Endothelial cell (in vitro differentiated cells): ENCODE measurements around the gene BIRC7. TPM values are rescaled to one million over a fixed set of nuclear protein-coding genes. Genes with fewer than 3 reads are reported as not detected.

Experiments used
- DNase-seq: peaks from one replicate; pipeline ENCODE4 v3.0.0; 2021; ENCODE audit warnings: low spot score
- H3K27ac Mint-ChIP-seq: one replicate; pipeline ENCODE4 v1.8.0; 2021; ENCODE audit warnings: mixed read lengths, inconsistent platforms; ENCODE audit not compliant: unreplicated experiment
- H3K27me3 Mint-ChIP-seq: one replicate; pipeline ENCODE4 v1.8.0; 2021; ENCODE audit warnings: mild to moderate bottlenecking, moderate library complexity, mixed read lengths, inconsistent platforms; ENCODE audit not compliant: unreplicated experiment
- H3K36me3 Mint-ChIP-seq: one replicate; pipeline ENCODE4 v1.8.0; 2021; ENCODE audit warnings: mild to moderate bottlenecking, low read depth, mixed read lengths, inconsistent platforms; ENCODE audit not compliant: unreplicated experiment
- H3K4me1 Mint-ChIP-seq: one replicate; pipeline ENCODE4 v1.8.0; 2021; ENCODE audit warnings: mild to moderate bottlenecking, mixed read lengths, inconsistent platforms; ENCODE audit not compliant: unreplicated experiment
- H3K4me3 Mint-ChIP-seq: one replicate; pipeline ENCODE4 v1.8.0; 2021; ENCODE audit warnings: mild to moderate bottlenecking, mixed read lengths, inconsistent platforms; ENCODE audit not compliant: unreplicated experiment
- H3K9me3 Mint-ChIP-seq: one replicate; pipeline ENCODE4 v1.8.0; 2021; ENCODE audit warnings: mixed read lengths, inconsistent platforms; ENCODE audit not compliant: unreplicated experiment
- total RNA-seq: library from RNA; stranded (reverse); fragmentation: NEBNext Ultra II Directional; extraction: Animal tissue kit (Norgen Biotek cat#: 25700); gene quantifications from one replicate; pipeline ENCODE4 v1.2.1, GENCODE V29; 2021; ENCODE audit not compliant: unreplicated experiment
- TF ChIP-seq, protein P1 (sequence below): fragments of 200-600 bp; sonication (generic); IDR thresholded peaks from one replicate; pipeline ENCODE4 v1.5.0; 2021; ENCODE audit warnings: antibody characterized with exemption; ENCODE audit not compliant: unreplicated experiment

Gene BIRC7
- total RNA-seq, 1 donor from 2014 or later = not detected

DNA sequence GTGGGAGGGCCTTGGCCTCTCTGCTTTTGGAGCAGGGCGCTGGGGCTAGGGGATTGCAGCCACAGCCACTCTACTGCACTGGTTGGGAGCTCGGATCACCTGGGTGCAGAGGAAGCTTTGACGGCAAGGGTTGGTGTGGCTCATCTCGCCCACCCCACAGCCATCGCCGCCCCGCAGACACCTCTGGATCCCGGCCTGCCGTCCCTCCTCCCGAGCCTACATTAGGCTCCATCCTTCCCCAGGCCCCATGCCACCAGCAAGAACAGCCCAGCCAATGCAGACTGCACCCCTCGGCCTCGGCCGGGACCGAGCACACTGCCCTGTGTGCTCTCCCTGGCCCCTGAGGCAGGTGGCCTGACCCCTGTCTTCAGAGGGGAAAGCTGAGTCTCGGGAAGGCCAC lies 24.8 kb downstream of the BIRC7 start:
- Mint-ChIP-seq H3K4me1 (peaks cover 34% of the 10 kb centered on the region), H3K36me3 (peaks cover 13% of the 10 kb centered on the region), H3K4me3 (no peak overlapping the region), H3K9me3 (peaks cover 4% of the 10 kb centered on the region), H3K27me3 (peaks cover 2% of the 10 kb centered on the region), H3K27ac (no peak overlapping the region)
- DNase-seq = no peak
- TF ChIP-seq, protein P1, sequence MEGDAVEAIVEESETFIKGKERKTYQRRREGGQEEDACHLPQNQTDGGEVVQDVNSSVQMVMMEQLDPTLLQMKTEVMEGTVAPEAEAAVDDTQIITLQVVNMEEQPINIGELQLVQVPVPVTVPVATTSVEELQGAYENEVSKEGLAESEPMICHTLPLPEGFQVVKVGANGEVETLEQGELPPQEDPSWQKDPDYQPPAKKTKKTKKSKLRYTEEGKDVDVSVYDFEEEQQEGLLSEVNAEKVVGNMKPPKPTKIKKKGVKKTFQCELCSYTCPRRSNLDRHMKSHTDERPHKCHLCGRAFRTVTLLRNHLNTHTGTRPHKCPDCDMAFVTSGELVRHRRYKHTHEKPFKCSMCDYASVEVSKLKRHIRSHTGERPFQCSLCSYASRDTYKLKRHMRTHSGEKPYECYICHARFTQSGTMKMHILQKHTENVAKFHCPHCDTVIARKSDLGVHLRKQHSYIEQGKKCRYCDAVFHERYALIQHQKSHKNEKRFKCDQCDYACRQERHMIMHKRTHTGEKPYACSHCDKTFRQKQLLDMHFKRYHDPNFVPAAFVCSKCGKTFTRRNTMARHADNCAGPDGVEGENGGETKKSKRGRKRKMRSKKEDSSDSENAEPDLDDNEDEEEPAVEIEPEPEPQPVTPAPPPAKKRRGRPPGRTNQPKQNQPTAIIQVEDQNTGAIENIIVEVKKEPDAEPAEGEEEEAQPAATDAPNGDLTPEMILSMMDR = no peak

- H3K4me3 Mint-ChIP-seq = no peak overlapping the region
Observed at GRCh38 chr20:63261060-63261794, 25.5 kb downstream of the BIRC7 start.

DNA sequence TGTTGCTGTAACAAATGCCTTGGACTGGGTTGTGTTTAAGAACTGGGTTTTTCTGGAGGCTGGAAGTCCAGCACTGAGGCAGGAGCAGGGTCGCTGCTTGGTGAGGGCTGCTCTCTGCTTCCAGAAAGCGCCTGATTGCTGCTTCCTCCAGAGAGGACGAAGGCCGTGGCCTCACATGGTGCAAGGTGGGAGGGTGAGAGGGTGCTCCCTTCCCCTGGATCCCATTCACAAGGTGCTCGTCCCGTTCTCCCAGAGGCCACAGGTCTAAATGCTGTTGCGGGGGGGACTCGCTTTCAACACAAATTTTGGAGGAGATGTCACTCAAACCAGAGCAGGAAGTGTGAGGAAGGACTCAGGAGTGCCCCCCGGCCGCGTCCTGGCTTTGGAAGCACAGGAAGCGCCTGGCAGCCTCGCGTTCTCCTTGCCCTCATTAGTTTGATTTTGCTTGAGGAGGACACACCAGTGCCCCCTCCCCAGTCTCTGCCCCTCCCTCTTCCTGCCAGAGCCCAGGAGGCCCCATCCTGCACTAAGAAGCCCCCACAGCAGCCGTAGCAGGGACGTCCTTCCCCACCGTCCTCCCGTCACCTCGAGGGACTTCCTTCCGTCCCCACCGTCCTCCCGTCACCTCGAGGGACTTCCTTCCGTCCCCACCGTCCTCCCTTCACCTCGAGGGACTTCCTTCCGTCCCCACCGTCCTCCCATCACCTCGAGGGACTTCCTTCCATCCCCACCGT lies 26.3 kb downstream of the BIRC7 start:
- TF ChIP-seq, protein P1 = no peak
- no peak overlapping the region for H3K27ac Mint-ChIP-seq
- peaks cover 4% of the 10 kb centered on the region for H3K27me3 Mint-ChIP-seq
- DNase-seq = no peak
- peaks cover 8% of the 10 kb centered on the region for H3K36me3 Mint-ChIP-seq
- H3K9me3 Mint-ChIP-seq = peaks cover 4% of the 10 kb centered on the region
- H3K4me1 Mint-ChIP-seq = peaks cover 31% of the 10 kb centered on the region
- no peak overlapping the region for H3K4me3 Mint-ChIP-seq

More at GRCh38 chr20:63261060-63261794, 25.5 kb downstream of the BIRC7 start:
- H3K4me1 Mint-ChIP-seq = peaks cover 32% of the 10 kb centered on the region
- H3K9me3 Mint-ChIP-seq = peaks cover 4% of the 10 kb centered on the region
- no peak overlapping the region for H3K27ac Mint-ChIP-seq
- peaks cover 11% of the 10 kb centered on the region for H3K36me3 Mint-ChIP-seq
- H3K27me3 Mint-ChIP-seq = peaks cover 2% of the 10 kb centered on the region
- TF ChIP-seq, protein P1 = no peak
- DNase-seq = no peak

DNA sequence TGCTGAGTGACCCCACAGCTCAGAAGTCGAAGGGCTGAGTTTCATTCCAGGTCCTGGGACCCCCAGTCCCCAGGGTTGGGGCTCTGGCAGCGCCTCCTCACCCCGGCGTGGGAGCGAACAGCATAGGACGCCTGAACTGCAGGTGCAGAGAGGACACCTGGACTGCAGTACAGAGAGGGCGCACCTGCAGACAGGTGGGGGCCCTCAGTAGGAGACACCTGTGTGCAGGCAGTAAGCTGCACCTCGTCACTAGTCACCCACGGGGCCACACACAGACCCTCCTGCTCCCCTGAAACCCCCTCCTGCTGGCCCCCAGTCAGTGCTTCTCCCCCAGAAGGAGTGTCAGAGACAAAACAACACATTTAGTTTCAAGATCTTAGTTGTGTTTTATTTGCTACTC lies 27.1 kb downstream of the BIRC7 start:
- Mint-ChIP-seq H3K4me1 (peaks cover 23% of the 10 kb centered on the region), H3K27me3 (peaks cover 5% of the 10 kb centered on the region), H3K36me3 (no peaks in the 10 kb centered on the region), H3K27ac (no peak overlapping the region), H3K4me3 (no peak overlapping the region), H3K9me3 (no peaks in the 10 kb centered on the region)
- TF ChIP-seq, protein P1 = no peak
- DNase-seq = no peak

GRCh38 chr20:63264000-63264399 lies 28.3 kb downstream of the BIRC7 start:
- TF ChIP-seq, protein P1 = no peak
- Mint-ChIP-seq H3K36me3 (no peaks in the 10 kb centered on the region), H3K27ac (no peak overlapping the region), H3K27me3 (peaks cover 5% of the 10 kb centered on the region), H3K9me3 (no peaks in the 10 kb centered on the region), H3K4me1 (peaks cover 18% of the 10 kb centered on the region), H3K4me3 (no peak overlapping the region)
- DNase-seq = no peak
